Amniotic epithelial cell (primary cell): ENCODE data around the gene P4HA1.

ENCODE experiments used
- DNase-seq: peaks from one replicate; pipeline ENCODE4 v3.0.0-alpha.2; 2010; ENCODE audit warnings: low read depth

The P4HA1 gene

DNA sequence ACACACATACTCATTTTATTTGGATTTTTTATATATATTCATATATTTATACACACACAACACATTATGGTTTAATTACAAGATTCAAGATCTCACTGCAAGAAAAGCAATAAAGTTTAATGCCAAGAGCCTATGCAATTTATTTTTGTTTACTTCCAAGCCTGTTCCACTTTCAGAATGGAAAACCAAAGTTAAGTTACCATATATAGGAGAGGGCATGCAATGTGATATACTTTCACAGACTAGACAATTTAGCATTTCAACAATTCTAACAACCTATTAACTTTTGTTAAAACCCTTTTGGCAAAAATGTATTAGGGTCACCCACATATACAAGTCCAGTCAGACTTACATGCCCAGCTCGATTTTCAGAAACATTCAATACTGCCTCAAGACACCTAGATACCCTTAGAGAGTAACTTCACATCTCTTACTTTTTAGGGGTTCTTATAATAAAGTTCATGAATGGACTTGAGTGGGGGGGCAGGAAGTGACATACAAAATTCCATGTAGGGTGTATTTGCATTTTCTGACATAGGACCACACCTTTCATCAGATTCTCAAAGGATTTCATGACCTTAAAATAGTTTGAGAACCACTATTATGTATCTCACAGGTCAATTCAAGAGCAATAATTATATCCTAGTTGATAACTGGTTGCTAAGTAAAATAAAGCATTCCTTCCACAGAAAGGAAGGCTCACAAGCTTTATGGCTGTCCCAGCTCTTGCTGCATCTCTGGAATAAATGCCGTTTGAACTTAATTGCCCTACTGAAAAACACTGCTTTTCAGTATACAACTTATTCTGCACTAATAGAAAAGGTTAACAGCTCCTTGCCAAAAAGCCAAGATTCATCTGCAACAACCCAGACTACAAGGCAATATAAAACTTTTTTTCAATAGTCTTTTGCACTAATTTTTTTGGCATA, 2.5 kb downstream of the P4HA1 start:
- DNase-seq, result peak; percentile 18

DNA sequence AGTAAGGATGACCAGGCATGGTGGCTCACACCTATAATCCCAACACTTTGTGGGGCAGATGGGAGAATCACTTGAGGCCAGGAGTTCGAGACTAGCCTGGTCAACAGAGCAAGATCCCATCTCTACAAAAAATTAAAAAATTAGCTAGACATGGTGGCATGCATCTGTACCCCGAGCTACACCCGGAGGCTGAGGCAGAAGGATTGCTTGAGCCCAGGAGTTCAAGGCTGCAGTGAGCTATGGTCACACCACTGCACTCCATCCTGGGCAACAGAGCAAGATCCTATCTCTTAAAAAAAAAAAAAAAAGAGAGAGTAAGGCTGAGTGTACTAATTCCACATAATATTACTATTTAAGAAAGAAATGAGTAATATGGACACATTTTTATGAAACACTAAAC, 3.8 kb downstream of the P4HA1 start:
- no peak for DNase-seq

- DNase-seq, result peak; percentile 15
Measured at GRCh38 chr10:73088304-73088703, 8.4 kb downstream of the P4HA1 start.

DNA sequence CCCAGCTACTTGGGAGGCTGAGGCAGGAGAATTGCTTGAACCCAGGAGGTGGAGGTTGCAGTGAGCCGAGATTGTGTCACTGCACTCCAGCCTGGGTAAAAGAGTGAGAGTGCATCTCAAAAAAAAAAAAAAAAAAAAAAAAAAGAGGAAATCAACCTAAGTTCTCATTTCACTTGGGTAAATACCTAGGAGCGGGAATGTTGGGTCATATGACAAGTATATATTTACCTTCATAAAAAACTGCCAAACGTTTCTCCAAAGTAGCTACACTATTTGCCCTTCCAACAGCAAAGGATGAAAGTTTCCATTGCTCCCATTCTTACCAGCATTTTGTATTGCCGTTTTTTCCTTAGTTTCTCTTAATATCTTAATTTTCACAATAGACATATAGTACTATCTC, 9.8 kb downstream of the P4HA1 start:
- no peak for DNase-seq

DNA sequence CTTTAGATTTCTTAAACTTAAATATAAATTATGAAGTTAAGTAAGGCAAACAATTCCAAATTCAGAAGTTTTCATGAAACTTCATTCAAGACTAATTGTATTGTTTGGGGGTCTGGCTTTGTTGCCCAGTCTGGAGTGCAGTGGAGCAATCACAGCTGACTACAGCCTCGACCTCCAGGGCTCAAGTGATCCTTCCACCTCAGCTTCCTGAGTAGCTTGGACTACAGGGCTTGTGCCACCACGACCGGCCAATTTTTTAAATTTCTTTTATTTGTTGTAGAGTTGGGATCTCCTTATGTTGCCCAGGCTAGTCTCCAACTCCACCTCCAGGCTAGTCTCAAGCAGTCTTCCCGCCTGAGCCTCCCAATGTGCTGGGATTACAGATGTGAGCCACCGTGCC, 12.5 kb downstream of the P4HA1 start:
- no peak for DNase-seq

- peak; percentile 12 for DNase-seq
Measured at GRCh38 chr10:73083221-73083620, 13.4 kb downstream of the P4HA1 start.

- DNase-seq, result no peak
Measured at GRCh38 chr10:73079779-73080541, 16.7 kb downstream of the P4HA1 start.

DNA sequence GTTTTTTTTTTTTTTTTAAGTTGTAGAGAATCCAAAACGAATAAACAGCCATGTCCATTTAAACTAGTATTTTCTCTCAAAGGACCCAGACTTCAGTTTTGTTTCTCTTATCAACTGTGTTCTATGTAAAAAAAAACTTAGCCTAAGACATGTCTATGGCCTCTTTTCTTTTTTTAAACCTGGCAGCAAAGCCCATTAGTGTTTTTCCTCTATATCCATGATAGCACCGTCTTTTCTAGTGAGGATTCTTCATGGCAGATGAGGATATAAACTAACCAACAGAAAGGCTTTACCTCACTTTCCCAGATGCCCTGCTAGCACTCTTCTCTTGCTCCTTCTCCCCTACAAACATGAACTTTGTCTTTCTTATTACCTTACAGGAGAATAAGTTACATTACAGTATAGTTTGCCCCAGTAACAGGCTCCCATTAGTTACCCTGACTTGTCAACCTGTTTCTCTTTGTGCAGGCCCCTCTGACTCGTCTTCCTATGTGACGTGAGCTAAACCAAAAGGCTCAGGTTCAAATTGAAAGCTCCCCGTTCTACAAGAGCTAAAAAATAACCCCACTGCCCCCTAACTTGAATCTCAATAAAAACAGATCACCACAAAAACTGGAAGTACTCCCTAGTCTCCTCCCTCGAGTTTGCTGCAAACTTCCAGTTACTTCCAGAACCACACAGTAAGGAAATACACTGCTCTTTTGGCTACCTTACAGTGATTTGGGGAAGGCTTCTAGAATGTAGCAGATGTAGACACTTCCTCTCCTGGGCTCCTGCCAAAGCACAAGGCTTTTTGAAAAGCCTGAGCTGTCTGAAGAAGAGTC, 20.1 kb downstream of the P4HA1 start:
- DNase-seq, result peak; percentile 56

GRCh38 chr10:73075829-73076228, 20.8 kb downstream of the P4HA1 start:
- no peak for DNase-seq

DNA sequence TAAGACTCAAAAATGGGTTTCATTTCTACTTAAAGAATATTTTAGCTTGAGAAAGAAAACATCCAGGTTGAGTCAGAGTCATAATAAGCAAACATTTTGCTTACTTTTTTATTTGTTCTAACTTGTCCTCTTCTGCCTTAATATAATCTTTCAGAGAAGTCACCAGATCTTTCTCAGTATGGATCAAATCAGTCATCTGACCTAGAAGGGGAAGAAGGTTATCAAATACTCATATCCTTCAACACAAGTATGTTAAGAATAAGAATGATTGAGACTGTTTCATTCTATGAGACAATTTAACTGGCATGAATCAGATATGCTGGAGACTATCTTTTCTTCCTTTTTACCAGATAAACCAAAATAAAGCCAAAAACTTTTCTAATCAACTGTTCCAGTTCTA, 23.0 kb downstream of the P4HA1 start:
- DNase-seq, result no peak

DNA sequence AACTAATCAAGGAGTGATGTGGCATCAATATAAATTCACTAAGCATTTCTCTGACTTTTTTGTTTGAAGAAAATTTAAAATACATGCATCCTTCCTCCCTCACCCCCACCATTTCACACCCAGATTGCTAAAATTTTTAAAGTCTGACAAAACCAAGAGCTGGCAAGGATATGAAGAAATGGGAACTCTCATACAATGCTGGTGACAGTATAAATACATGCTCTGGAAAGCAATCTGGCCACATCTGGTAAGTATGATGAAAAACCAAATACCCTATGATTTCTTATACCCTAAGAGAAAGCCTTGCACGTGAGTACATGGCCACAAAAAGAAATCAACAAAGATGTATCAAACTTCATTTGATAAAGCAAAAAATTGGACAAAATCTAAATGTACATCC, 31.2 kb downstream of the P4HA1 start:
- no peak for DNase-seq

- no peak for DNase-seq
Measured at GRCh38 chr10:73061743-73062142, 34.9 kb downstream of the P4HA1 start.

DNA sequence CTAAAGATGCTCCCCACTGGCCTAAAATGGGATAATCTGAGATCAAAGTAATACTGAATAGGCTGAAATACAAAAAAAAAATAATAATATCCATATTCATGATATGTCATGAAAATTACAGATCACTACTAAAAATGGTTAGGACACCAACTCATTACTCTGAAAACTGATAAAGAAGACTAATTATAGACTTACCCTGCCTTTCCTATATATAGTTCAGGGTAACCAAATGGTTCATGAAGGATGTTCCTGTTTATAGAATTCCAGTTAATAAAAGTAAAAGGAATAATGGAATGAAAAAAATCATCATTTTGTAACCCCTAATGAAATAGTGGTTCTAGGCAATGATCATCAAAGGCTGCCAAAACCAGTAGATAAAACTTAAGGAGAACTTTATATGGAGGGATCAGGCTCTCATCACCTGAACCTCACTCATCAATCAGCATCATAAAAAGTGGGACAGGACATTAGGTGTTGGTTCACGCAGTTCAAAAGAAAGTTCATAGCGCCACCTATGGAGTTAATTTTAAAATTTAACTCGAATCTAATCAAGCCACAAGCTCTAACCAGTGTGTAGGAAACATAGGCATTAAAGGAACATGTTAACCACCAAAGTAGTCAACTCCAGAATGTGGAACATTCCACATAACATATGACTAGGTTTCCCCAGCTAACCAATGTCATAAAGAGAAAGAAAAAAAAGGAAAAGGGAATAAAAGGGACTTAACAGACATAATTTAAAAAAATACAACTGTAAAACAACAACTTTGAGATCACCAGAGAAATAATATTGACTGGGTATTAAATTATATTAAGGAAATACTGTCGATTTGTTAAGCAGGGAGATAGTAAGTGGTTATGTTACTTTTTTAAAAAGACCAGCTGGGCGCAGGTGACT, 35.7 kb downstream of the P4HA1 start:
- DNase-seq, result peak; percentile 43

DNA sequence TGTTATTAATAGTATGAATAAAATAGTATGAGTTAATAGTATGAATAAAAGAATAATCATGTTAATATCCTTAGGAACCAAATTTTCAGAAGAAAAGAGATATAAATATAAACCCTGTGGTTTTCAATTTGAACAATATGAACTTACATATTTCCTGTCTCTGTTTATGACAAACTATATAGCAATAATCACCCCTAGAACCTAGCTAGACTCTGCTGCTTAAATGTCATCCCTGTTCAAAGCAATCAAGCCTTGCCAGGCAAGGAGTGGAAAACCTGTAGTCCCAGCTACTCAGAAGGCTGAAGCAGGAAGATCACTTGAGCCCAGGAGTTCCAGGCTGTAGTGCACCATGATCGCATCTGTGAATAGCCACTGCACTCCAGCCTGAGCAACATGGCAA, 36.5 kb downstream of the P4HA1 start:
- no peak for DNase-seq

- DNase-seq, result no peak
Measured at GRCh38 chr10:73058057-73058591, 38.5 kb downstream of the P4HA1 start.

DNA sequence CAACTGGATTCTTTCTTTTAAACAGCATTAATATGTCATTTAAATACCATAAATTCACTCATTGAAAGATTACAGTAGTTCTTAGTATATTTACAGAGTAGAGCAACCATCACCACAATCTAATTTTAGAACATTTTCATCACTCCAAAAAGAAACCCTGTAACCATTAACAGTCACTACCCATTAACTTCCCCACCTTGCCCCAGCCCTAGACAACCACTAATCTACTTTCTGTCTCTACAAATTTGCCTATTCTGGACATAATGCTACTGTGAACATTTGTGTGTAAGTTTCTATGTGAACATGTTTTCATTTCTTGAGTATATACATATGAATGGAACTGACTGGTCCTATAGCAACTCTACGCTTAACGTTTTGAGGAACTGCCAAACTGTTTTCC, 42.4 kb downstream of the P4HA1 start:
- DNase-seq, result no peak

GRCh38 chr10:73053275-73053674, 43.4 kb downstream of the P4HA1 start:
- no peak for DNase-seq

GRCh38 chr10:73044378-73045285, 52.0 kb downstream of the P4HA1 start:
- peak; percentile 94 for DNase-seq

- DNase-seq, result peak; percentile 10
Measured at GRCh38 chr10:73043766-73044377, 52.8 kb downstream of the P4HA1 start.
